GM10248 (cell line): Measurements from ENCODE around the gene PCNX1.

Experiments used
- CTCF ChIA-PET: fragments of 300-600 bp; sonication (Branson Sonifier 250); formaldehyde crosslinking; extraction: SDS; loops from one replicate; lab custom pipeline; 2021; ENCODE audit warnings: antibody characterized with exemption; lab: Yijun Ruan, JAX
- POLR2A ChIA-PET: fragments of 350-650 bp; sonication (Branson Sonifier 250); formaldehyde crosslinking; extraction: SDS; loops from one replicate; lab custom pipeline; 2020; ENCODE audit warnings: antibody characterized with exemption; lab: Yijun Ruan, JAX
- DNase-seq: peaks from one replicate; pipeline ENCODE4 v3.0.0; 2012; ENCODE audit errors: extremely low spot score
- CTCF ChIP-seq: IDR thresholded peaks from 2 replicates; pipeline ENCODE4 v1.5.1; 2012; ENCODE audit warnings: mild to moderate bottlenecking, low read depth; ENCODE audit errors: extremely low read depth, missing control alignments, control extremely low read depth

Gene PCNX1

GRCh38 chr14:71116568-71117122 is 209.4 kb downstream of the PCNX1 start:
- ChIA-PET POLR2A (no interaction called here), CTCF (interaction anchor here (2.8 to 5.0 kb wide), 3 partner anchors 13 to 635 kb away, joined by 12 to 32 read pairs (median 28); no protein-coding TSS in a partner anchor)
- peak; percentile 34 for DNase-seq
- no peak for TF ChIP-seq CTCF

- TF ChIP-seq CTCF = no peak
- ChIA-PET CTCF (interaction anchor here (0.7 to 5.0 kb wide), 6 partner anchors 10 to 737 kb away, joined by 3 to 32 read pairs (median 4); no protein-coding TSS in a partner anchor), POLR2A (no interaction called here)
- DNase-seq = peak; percentile 35
Observed at GRCh38 chr14:71117839-71118743, 210.8 kb downstream of the PCNX1 start.

DNA sequence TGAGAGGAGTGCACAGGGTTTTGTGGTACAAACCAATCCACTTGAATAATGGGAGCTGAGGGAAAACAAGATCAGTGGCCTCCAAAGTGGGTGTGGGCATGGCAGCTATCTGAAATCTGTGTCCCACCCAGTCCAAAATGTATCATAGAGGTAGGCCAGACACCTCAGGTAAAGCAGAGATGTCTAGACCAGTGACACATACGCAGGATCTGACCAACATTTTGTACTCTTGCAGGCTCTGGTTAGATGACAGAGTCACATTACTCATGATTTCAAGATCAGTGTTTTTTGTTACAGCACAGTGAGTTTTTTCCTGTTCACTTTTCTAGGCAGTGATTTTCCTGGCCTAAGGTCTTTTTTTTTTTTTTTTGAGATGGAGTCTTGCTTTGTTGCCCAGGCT is 211.8 kb downstream of the PCNX1 start:
- ChIA-PET CTCF (interaction anchor here (0.7 to 5.0 kb wide), 4 partner anchors 11 to 633 kb away, joined by 3 to 32 read pairs (median 8); no protein-coding TSS in a partner anchor), POLR2A (no interaction called here)
- DNase-seq = no peak
- no peak for TF ChIP-seq CTCF

GRCh38 chr14:71119832-71120231 is 212.6 kb downstream of the PCNX1 start:
- TF ChIP-seq CTCF = no peak
- POLR2A ChIA-PET = no interaction called here
- DNase-seq = no peak
- CTCF ChIA-PET = interaction anchor here (2.8 kb wide), 1 partner anchor 16 kb away, joined by 12 read pairs; no protein-coding TSS in a partner anchor

- no peak for TF ChIP-seq CTCF
- ChIA-PET POLR2A (no interaction called here), CTCF (no interaction called here)
- no peak for DNase-seq
Observed at GRCh38 chr14:71121001-71121400, 213.7 kb downstream of the PCNX1 start.

GRCh38 chr14:71121711-71122110 is 214.5 kb downstream of the PCNX1 start:
- DNase-seq = no peak
- no peak for TF ChIP-seq CTCF
- ChIA-PET CTCF (no interaction called here), POLR2A (no interaction called here)
